A549 (cell line): ENCODE data around the gene WDR17. TPM values are rescaled to one million over a fixed set of nuclear protein-coding genes. Genes with fewer than 3 reads are reported as not detected.

Source experiments
- ATAC-seq, 2 experiments: fragments of 200-7000 bp in 1 of 2; fragments of >200 bp in 1 of 2; cut with Nextera tagmentation in 1 of 2; cut with Tn5 transposase in 1 of 2; 3 replicates each; pipeline versions ENCODE4 v1.8.0 to v1.9.1; 2018 to 2020; ENCODE audit warnings: mild to moderate bottlenecking in 1 of 2, moderate library complexity in 1 of 2
- CTCF ChIA-PET: fragments of 300-600 bp; sonication (Branson Sonifier 250); formaldehyde crosslinking; extraction: SDS; loops from one replicate; lab custom pipeline; 2021; ENCODE audit warnings: antibody characterized with exemption, inconsistent platforms; lab: Yijun Ruan, JAX
- POLR2A ChIA-PET: fragments of 350-600 bp; formaldehyde crosslinking; extraction: SDS; loops from one replicate; lab custom pipeline; 2021; ENCODE audit warnings: antibody characterized with exemption, inconsistent platforms; lab: Yijun Ruan, JAX
- DNase-seq, 2 experiments: peaks; one replicate each; pipeline versions ENCODE4 v3.0.0 to v3.0.0-alpha.2; 2011 to 2016; ENCODE audit warnings: low read depth in 1 of 2, low spot score in 1 of 2
- FAIRE-seq: peaks from 2 replicates; lab custom pipeline; 2011; peaks lifted over from hg19 to GRCh38; lab: Jason Lieb, UNC
- H3K27ac ChIP-seq, 2 experiments: fragments of >200 bp; sonication (Bioruptor Twin); formaldehyde crosslinking; 3 replicates each; pipeline ENCODE4 v1.5.1; 2016 to 2017
- H3K4me1 ChIP-seq: fragments of >200 bp; sonication (Bioruptor Twin); formaldehyde crosslinking; 3 replicates; pipeline ENCODE4 v1.6.1; 2016
- H3K4me2 ChIP-seq: fragments of >200 bp; sonication (Bioruptor Twin); formaldehyde crosslinking; 3 replicates; pipeline ENCODE4 v1.6.1; 2016
- H3K4me3 ChIP-seq: fragments of >200 bp; sonication (Bioruptor Twin); formaldehyde crosslinking; 3 replicates; pipeline ENCODE4 v1.5.1; 2016
- H3K9me3 ChIP-seq: fragments of >200 bp; sonication (Bioruptor Twin); formaldehyde crosslinking; 3 replicates; pipeline ENCODE4 v1.6.1; 2016
- CBX2 ChIP-seq: fragments of 200-600 bp; sonication (generic); IDR thresholded peaks from 2 replicates; pipeline ENCODE4 v1.6.1; 2016; ENCODE audit warnings: low read depth, mild to moderate bottlenecking, borderline replicate concordance
- CBX8 ChIP-seq: fragments of 200-600 bp; sonication (generic); IDR thresholded peaks from 2 replicates; pipeline ENCODE4 v1.6.1; 2016
- EHMT2 ChIP-seq: fragments of 200-600 bp; sonication (generic); IDR thresholded peaks from 2 replicates; pipeline ENCODE4 v1.6.1; 2016; ENCODE audit warnings: antibody characterized with exemption, low read depth, mild to moderate bottlenecking, moderate library complexity
- FOSB ChIP-seq: fragments of 250-450 bp; sonication (Bioruptor Pico); IDR thresholded peaks from 2 replicates; pipeline ENCODE4 v1.5.0; 2020; ENCODE audit warnings: mild to moderate bottlenecking, moderate library complexity
- HOXB13 ChIP-seq: fragments of 250-450 bp; sonication (Bioruptor Pico); IDR thresholded peaks from 2 replicates; pipeline ENCODE4 v1.5.0; 2020; ENCODE audit warnings: low read depth, mild to moderate bottlenecking, moderate library complexity
- MAFK ChIP-seq: fragments of 450-650 bp; IDR thresholded peaks from 2 replicates; pipeline ENCODE4 v1.6.1; 2014; ENCODE audit not compliant: partially characterized antibody
- MYC ChIP-seq: IDR thresholded peaks from 2 replicates; pipeline ENCODE4 v1.6.1; 2012; ENCODE audit warnings: mild to moderate bottlenecking, inconsistent platforms, low read length, improper control_type of control experiment, borderline replicate concordance
- NR3C1 ChIP-seq: fragments of >200 bp; sonication (Bioruptor Twin); formaldehyde crosslinking; IDR thresholded peaks from 3 replicates; pipeline ENCODE4 v1.6.1; 2017
- POLR2A ChIP-seq: IDR thresholded peaks from 2 replicates; pipeline ENCODE4 v1.6.1; 2012; ENCODE audit warnings: mild to moderate bottlenecking, low read length
- POLR2AphosphoS2 ChIP-seq: conservative IDR thresholded peaks from 2 replicates; pipeline ENCODE4 v1.6.1; 2012; ENCODE audit warnings: low read length, improper control_type of control experiment, inconsistent platforms
- RAD21 ChIP-seq, 2 experiments: fragments of >200 bp in 1 of 2; sonication (Bioruptor Twin) in 1 of 2; formaldehyde crosslinking in 1 of 2; IDR thresholded peaks in 1 of 2; conservative IDR thresholded peaks in 1 of 2; 2 replicates in 1 of 2; 3 replicates in 1 of 2; pipeline ENCODE4 v1.6.1; 2012 to 2018; ENCODE audit warnings: inconsistent platforms in 1 of 2
- RCOR1 ChIP-seq: fragments of 150-350 bp; IDR thresholded peaks from 2 replicates; pipeline ENCODE4 v1.6.1; 2014; ENCODE audit warnings: antibody characterized with exemption, low read length, low read depth
- TFCP2L1 ChIP-seq: fragments of 250-450 bp; sonication (Bioruptor Pico); IDR thresholded peaks from 2 replicates; pipeline ENCODE4 v1.5.0; 2021; ENCODE audit warnings: mild to moderate bottlenecking
- ZFP36 ChIP-seq: fragments of 450-650 bp; IDR thresholded peaks from 2 replicates; pipeline ENCODE4 v1.6.1; 2014; ENCODE audit warnings: borderline replicate concordance; ENCODE audit not compliant: partially characterized antibody
- ZNF302 ChIP-seq: fragments of 250-450 bp; sonication (Bioruptor Pico); IDR thresholded peaks from 2 replicates; pipeline ENCODE4 v1.9.0; 2021; ENCODE audit warnings: inconsistent platforms, mild to moderate bottlenecking, moderate library complexity
- WGBS: methylation state at CpG from one replicate; pipeline ENCODE4 v1.1.6; 2017; ENCODE audit errors: missing lambda C conversion rate; 5-methylcytosine and 5-hydroxymethylcytosine counted together
- polyA plus RNA-seq, 4 experiments: library from polyadenylated mRNA; depleted of rRNA in 3 of 4; stranded (reverse); fragments of >200 nt; fragmentation: RNase III in 1 of 4; extraction: RNeasy Plus Mini Kit Qiagen cat#74134 plus additional on column Dnase treatment in 1 of 4; gene quantifications; 2 replicates in 3 of 4; 3 replicates in 1 of 4; pipeline ENCODE4 v1.2.3, GENCODE V29; 2011 to 2017
- TF ChIP-seq, protein P1 (sequence below): fragments of >200 bp; sonication (Bioruptor Twin); formaldehyde crosslinking; IDR thresholded peaks from 2 replicates; pipeline ENCODE4 v1.6.1; 2016
- TF ChIP-seq, protein P2 (sequence below): fragments of 250-450 bp; sonication (Bioruptor Pico); IDR thresholded peaks from 2 replicates; pipeline ENCODE4 v1.5.0; 2021; ENCODE audit warnings: mild to moderate bottlenecking, moderate library complexity, borderline replicate concordance
- TF ChIP-seq, protein P3 (sequence below): fragments of 150-350 bp; IDR thresholded peaks from 2 replicates; pipeline ENCODE4 v1.6.1; 2014; ENCODE audit warnings: low read depth, mild to moderate bottlenecking, low read length
- TF ChIP-seq, protein P4 (sequence below): fragments of 450-650 bp; IDR thresholded peaks from 2 replicates; pipeline ENCODE4 v1.6.1; 2014; ENCODE audit warnings: antibody characterized with exemption
- TF ChIP-seq, protein P5 (sequence below): fragments of 200-600 bp; sonication (generic); IDR thresholded peaks from 2 replicates; pipeline ENCODE4 v1.6.1; 2016; ENCODE audit warnings: antibody characterized with exemption, mild to moderate bottlenecking, moderate library complexity

Gene WDR17
- polyA plus RNA-seq, 2 of the 4 experiments (the other 2 are of a cell fraction): 2.1 to 7.5 TPM

DNA sequence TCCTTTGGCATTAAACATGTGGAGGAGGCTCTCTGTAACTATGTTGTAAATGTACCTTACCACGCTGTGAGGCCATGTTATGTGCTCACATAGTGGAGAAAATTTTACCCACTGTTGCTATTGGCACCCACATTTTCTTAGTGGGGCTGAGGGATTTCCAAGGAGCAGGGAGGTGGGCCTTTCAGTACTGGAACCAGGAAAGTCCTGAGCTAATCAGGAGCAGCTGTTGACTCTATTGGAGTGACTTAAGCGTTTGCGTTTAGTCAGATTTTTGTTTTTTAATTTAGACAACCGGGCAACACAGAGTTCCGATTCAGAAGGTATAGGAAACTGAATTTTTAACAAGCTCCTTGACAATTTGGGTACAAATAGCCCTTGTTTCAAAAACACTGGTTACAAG, 30.7 kb upstream of the WDR17 start:
- Histone ChIP-seq H3K4me2 (no peak overlapping the region), H3K9me3 (no peaks in the 10 kb centered on the region), H3K4me3 (no peak overlapping the region), H3K27ac (no peak overlapping the region), H3K4me1 (no peaks in the 10 kb centered on the region)
- TF ChIP-seq, protein P1, sequence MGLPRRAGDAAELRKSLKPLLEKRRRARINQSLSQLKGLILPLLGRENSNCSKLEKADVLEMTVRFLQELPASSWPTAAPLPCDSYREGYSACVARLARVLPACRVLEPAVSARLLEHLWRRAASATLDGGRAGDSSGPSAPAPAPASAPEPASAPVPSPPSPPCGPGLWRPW: no peak
- TF ChIP-seq, protein P2, sequence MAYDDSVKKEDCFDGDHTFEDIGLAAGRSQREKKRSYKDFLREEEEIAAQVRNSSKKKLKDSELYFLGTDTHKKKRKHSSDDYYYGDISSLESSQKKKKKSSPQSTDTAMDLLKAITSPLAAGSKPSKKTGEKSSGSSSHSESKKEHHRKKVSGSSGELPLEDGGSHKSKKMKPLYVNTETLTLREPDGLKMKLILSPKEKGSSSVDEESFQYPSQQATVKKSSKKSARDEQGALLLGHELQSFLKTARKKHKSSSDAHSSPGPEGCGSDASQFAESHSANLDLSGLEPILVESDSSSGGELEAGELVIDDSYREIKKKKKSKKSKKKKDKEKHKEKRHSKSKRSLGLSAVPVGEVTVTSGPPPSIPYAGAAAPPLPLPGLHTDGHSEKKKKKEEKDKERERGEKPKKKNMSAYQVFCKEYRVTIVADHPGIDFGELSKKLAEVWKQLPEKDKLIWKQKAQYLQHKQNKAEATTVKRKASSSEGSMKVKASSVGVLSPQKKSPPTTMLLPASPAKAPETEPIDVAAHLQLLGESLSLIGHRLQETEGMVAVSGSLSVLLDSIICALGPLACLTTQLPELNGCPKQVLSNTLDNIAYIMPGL: no peak
- no peak for TF ChIP-seq TFCP2L1 (CRISPR knock-in tag)
- no peak for TF ChIP-seq MYC
- TF ChIP-seq RCOR1: no peak
- no peak for TF ChIP-seq EHMT2
- TF ChIP-seq MAFK: no peak
- TF ChIP-seq, protein P3, sequence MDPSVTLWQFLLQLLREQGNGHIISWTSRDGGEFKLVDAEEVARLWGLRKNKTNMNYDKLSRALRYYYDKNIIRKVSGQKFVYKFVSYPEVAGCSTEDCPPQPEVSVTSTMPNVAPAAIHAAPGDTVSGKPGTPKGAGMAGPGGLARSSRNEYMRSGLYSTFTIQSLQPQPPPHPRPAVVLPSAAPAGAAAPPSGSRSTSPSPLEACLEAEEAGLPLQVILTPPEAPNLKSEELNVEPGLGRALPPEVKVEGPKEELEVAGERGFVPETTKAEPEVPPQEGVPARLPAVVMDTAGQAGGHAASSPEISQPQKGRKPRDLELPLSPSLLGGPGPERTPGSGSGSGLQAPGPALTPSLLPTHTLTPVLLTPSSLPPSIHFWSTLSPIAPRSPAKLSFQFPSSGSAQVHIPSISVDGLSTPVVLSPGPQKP: no peak
- no peak for FAIRE-seq
- DNase-seq: no peak
- 57% methylated on average over 5 of the region's 5 CpGs for WGBS
- ATAC-seq: no peak
- POLR2A ChIA-PET: no interaction called here
- CTCF ChIA-PET: interaction anchor here (1.1 to 2.8 kb wide), 8 partner anchors 10 to 306 kb away, joined by 3 to 31 read pairs (median 4); partner anchors contain the start of gene WDR17

DNA sequence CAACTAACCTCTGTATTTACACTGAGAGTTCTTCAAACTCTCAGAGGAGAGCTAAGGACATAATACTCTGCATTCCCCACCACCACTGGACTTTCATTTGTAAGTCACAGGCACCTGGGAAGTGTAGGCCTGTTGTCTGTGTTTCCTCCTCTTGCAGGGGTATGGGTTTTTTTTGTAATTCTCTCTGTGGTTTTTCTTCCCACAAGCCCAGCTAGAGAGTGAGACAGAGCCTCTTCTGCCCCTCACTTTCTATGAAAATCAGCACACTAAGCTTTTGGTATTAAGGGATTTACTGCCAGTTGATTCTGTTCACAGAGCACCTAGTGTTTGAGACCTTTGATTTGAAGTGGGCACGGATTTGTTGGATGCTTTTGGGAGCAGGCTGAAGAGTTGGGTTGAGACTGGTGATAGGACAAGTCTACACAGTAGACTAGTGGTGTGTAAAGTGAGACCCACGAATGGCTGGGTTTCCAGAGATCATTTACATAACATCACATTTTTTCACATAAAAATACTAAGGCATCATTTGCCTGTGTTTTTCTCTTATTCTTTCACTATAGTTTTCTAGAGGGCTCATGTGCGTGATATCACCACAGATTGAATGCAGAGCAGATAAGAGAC, 28.9 kb upstream of the WDR17 start:
- H3K4me2 ChIP-seq: no peak overlapping the region
- no peaks in the 10 kb centered on the region for H3K4me1 ChIP-seq
- TF ChIP-seq, protein P4, sequence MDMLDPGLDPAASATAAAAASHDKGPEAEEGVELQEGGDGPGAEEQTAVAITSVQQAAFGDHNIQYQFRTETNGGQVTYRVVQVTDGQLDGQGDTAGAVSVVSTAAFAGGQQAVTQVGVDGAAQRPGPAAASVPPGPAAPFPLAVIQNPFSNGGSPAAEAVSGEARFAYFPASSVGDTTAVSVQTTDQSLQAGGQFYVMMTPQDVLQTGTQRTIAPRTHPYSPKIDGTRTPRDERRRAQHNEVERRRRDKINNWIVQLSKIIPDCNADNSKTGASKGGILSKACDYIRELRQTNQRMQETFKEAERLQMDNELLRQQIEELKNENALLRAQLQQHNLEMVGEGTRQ: no peak
- TF ChIP-seq MAFK (no peak), CBX8 (no peak), ZFP36 (no peak), MYC (no peak), POLR2A (no peak), RAD21 (conservative IDR thresholded peaks at IDR 0.05 in 1 of 2, IDR thresholded peaks at IDR 0.05 in 1 of 2) (no peak), POLR2AphosphoS2 (no peak)
- TF ChIP-seq, protein P1: no peak
- H3K27ac ChIP-seq: no peak overlapping the region
- POLR2A ChIA-PET: no interaction called here
- ATAC-seq (no peak), DNase-seq (no peak), FAIRE-seq (no peak)
- no peaks in the 10 kb centered on the region for H3K9me3 ChIP-seq
- WGBS: 60% methylated on average over 3 of the region's 3 CpGs
- CTCF ChIA-PET: interaction anchor here (1.2 kb wide), 1 partner anchor 304 kb away, joined by 5 read pairs; no protein-coding TSS in a partner anchor
- no peak overlapping the region for H3K4me3 ChIP-seq

DNA sequence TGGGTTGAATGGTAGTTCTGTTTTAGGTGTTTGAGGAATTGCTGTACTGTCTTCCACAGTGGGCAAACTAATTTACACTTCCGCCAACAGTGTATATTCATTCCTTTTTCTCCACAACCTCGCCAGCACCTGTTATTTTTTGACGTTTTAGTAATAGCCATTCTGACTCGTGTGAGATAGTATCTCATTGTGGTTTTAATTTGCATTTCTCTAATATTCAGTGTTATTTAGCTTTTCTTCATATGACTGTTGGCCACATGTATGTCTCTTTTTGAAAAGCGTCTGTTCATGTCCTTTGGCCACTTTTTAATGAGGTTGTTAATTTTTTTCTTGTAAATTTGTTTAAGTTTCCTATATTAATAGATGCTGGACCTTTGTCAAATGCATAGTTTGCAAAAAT, 26.9 kb upstream of the WDR17 start:
- Histone ChIP-seq H3K4me1 (no peaks in the 10 kb centered on the region), H3K4me2 (no peak overlapping the region), H3K27ac (no peak overlapping the region), H3K9me3 (no peaks in the 10 kb centered on the region), H3K4me3 (no peak overlapping the region)
- ChIA-PET POLR2A (no interaction called here), CTCF (interaction anchor here (2.5 kb wide), 1 partner anchor 302 kb away, joined by 10 read pairs; no protein-coding TSS in a partner anchor)
- FAIRE-seq (no peak), DNase-seq (no peak), ATAC-seq (no peak)
- 67% methylated on average over 5 of the region's 5 CpGs for WGBS
- TF ChIP-seq FOSB (CRISPR knock-in tag) (no peak), POLR2A (no peak), HOXB13 (CRISPR knock-in tag) (no peak), MAFK (no peak), ZNF302 (CRISPR knock-in tag) (no peak), NR3C1 (no peak), CBX2 (no peak)
- TF ChIP-seq, protein P3: no peak
- TF ChIP-seq, protein P4: no peak
- TF ChIP-seq, protein P5, sequence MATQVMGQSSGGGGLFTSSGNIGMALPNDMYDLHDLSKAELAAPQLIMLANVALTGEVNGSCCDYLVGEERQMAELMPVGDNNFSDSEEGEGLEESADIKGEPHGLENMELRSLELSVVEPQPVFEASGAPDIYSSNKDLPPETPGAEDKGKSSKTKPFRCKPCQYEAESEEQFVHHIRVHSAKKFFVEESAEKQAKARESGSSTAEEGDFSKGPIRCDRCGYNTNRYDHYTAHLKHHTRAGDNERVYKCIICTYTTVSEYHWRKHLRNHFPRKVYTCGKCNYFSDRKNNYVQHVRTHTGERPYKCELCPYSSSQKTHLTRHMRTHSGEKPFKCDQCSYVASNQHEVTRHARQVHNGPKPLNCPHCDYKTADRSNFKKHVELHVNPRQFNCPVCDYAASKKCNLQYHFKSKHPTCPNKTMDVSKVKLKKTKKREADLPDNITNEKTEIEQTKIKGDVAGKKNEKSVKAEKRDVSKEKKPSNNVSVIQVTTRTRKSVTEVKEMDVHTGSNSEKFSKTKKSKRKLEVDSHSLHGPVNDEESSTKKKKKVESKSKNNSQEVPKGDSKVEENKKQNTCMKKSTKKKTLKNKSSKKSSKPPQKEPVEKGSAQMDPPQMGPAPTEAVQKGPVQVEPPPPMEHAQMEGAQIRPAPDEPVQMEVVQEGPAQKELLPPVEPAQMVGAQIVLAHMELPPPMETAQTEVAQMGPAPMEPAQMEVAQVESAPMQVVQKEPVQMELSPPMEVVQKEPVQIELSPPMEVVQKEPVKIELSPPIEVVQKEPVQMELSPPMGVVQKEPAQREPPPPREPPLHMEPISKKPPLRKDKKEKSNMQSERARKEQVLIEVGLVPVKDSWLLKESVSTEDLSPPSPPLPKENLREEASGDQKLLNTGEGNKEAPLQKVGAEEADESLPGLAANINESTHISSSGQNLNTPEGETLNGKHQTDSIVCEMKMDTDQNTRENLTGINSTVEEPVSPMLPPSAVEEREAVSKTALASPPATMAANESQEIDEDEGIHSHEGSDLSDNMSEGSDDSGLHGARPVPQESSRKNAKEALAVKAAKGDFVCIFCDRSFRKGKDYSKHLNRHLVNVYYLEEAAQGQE: no peak
